ENCODE measurements around the gene MUC5AC. TPM values are rescaled to one million over a fixed set of nuclear protein-coding genes. Genes with fewer than 3 reads are reported as not detected.

MUC5AC gene
- total RNA-seq, 4 donors from 2014 or later: not detected

GRCh38 chr11:1218788-1219445 is 61.2 kb downstream of the MUC5AC start:
- H3K27ac ChIP-seq: no peak overlapping the region
- H3K4me3 ChIP-seq: no peak overlapping the region
- H3K4me1 ChIP-seq: no peaks in the 10 kb centered on the region
- DNase-seq (no peak), ATAC-seq (no peak)
- TF ChIP-seq, protein P1, sequence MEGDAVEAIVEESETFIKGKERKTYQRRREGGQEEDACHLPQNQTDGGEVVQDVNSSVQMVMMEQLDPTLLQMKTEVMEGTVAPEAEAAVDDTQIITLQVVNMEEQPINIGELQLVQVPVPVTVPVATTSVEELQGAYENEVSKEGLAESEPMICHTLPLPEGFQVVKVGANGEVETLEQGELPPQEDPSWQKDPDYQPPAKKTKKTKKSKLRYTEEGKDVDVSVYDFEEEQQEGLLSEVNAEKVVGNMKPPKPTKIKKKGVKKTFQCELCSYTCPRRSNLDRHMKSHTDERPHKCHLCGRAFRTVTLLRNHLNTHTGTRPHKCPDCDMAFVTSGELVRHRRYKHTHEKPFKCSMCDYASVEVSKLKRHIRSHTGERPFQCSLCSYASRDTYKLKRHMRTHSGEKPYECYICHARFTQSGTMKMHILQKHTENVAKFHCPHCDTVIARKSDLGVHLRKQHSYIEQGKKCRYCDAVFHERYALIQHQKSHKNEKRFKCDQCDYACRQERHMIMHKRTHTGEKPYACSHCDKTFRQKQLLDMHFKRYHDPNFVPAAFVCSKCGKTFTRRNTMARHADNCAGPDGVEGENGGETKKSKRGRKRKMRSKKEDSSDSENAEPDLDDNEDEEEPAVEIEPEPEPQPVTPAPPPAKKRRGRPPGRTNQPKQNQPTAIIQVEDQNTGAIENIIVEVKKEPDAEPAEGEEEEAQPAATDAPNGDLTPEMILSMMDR (IDR thresholded peaks at IDR 0.05 in 4 of 5, conservative IDR thresholded peaks at IDR 0.05 in 1 of 5): no peak
- TF ChIP-seq POLR2A (IDR thresholded peaks at IDR 0.05): no peak
- H3K9me3 ChIP-seq: no peaks in the 10 kb centered on the region
- peaks cover 41 to 59% (median 44%) of the 10 kb centered on the region in 3 donors for H3K27me3 ChIP-seq
- H3K36me3 ChIP-seq: no peaks in the 10 kb centered on the region
- in situ Hi-C loops (cut with MboI; ENCODE audit: low sequenced_read_pairs in 4 of 4): loop anchor here in 3 of 4 donors (25.0 kb wide), 1 partner anchor 293 kb away; no protein-coding TSS in a partner anchor
- intact Hi-C loops (cut with DNase I; ENCODE audit: low total_unique reads): no loop called here

DNA sequence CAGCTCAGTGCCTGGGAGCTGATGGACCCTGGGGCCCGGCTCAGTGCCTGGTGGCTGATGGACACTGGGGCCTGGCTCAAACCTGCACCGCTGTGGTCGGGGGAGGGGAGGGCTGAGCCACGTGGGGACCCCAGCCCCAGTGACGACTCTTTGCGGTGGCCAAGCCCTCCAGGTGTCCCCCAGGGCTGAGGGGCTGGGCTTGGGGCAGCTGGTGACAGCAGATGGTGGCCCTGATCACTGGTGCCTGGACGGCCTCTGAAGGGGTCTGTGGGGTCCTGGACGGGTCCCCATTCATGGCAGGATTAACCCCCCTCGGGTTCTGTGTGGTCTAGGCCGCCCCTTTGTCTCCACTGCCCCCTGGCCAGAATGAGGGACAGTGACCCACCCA is 61.7 kb downstream of the MUC5AC start:
- in situ Hi-C loops (cut with MboI; ENCODE audit: low sequenced_read_pairs in 4 of 4) (loop anchor here in 3 of 4 donors (25.0 kb wide), 1 partner anchor 293 kb away; no protein-coding TSS in a partner anchor), intact Hi-C loops (cut with DNase I; ENCODE audit: low total_unique reads) (no loop called here)
- DNase-seq (no peak), ATAC-seq (no peak)
- no peaks in the 10 kb centered on the region for H3K9me3 ChIP-seq
- H3K27me3 ChIP-seq: peaks cover 43 to 62% (median 47%) of the 10 kb centered on the region in 3 donors
- H3K4me3 ChIP-seq: no peak overlapping the region
- no peaks in the 10 kb centered on the region for H3K36me3 ChIP-seq
- TF ChIP-seq POLR2A (IDR thresholded peaks at IDR 0.05): no peak
- TF ChIP-seq, protein P1 (IDR thresholded peaks at IDR 0.05 in 4 of 5, conservative IDR thresholded peaks at IDR 0.05 in 1 of 5): no peak
- H3K27ac ChIP-seq: no peak overlapping the region
- no peaks in the 10 kb centered on the region for H3K4me1 ChIP-seq

DNA sequence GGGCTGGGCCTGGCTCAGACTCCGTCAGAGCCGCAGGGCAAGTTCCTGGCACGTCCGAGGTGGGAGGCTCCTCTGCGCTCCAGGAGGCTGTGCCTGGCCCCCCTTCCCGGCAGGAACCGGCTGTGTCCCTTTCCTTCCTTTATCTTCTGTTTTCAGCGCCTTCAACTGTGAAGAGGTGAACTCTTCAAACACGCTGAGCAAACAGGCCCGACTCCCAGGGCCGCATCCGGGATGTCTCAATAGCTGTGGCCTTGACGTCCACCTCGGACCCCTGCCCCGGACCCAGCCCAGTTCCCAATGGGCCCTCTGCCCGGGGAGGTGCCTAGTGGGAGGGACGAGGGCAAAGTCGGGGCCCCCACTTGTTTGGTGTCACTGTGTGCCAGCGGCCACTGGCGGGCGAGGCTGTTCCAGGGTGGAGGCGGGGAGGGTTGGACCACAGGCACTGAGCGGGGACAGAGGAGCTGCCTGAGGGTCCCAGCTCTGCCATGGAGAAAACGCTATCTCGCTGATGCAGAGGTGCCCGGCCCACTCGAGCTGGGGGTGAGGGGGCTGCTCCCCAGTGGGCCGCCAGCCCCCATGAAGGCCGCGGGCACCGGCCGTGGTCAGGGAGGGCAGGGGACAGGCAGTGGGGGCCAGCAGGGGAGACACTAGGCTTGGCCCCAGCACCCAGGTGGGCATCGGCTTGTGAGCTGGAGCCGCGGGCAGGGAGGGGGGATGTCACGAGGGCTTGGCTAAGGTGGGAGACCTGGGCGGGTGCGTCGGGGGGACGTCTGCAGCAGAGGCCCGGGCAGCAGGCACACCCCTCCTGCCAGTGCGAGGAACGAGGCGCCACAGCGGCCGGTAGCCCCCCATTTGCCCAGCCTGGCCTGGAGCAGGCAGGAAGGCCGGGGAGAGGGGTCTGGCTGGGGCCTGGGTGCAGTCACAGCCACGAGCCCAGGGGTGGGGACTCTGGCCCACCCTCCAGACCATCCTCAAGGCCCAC is 62.4 kb downstream of the MUC5AC start:
- Histone ChIP-seq H3K36me3 (no peaks in the 10 kb centered on the region), H3K9me3 (no peaks in the 10 kb centered on the region), H3K4me1 (no peaks in the 10 kb centered on the region), H3K27ac (no peak overlapping the region), H3K4me3 (no peak overlapping the region), H3K27me3 (peaks cover 43 to 64% (median 47%) of the 10 kb centered on the region in 3 donors)
- no peak for ATAC-seq
- in situ Hi-C loops (cut with MboI; ENCODE audit: low sequenced_read_pairs in 4 of 4): loop anchor here in 3 of 4 donors (25.0 kb wide), 1 partner anchor 292 kb away; no protein-coding TSS in a partner anchor
- no peak for DNase-seq
- TF ChIP-seq, protein P1 (IDR thresholded peaks at IDR 0.05 in 4 of 5, conservative IDR thresholded peaks at IDR 0.05 in 1 of 5): no peak
- no peak for TF ChIP-seq POLR2A (IDR thresholded peaks at IDR 0.05)
- intact Hi-C loops (cut with DNase I; ENCODE audit: low total_unique reads): no loop called here

- Histone ChIP-seq H3K4me3 (no peak overlapping the region), H3K4me1 (no peaks in the 10 kb centered on the region), H3K27me3 (peaks cover 43 to 64% (median 47%) of the 10 kb centered on the region in 3 donors), H3K27ac (no peak overlapping the region), H3K9me3 (no peaks in the 10 kb centered on the region), H3K36me3 (no peaks in the 10 kb centered on the region)
- intact Hi-C loops (cut with DNase I; ENCODE audit: low total_unique reads) (no loop called here), in situ Hi-C loops (cut with MboI; ENCODE audit: low sequenced_read_pairs in 4 of 4) (loop anchor here in 3 of 4 donors (25.0 kb wide), 1 partner anchor 291 kb away; no protein-coding TSS in a partner anchor)
- DNase-seq (no peak), ATAC-seq (no peak)
- TF ChIP-seq POLR2A (IDR thresholded peaks at IDR 0.05): no peak
- TF ChIP-seq, protein P1 (IDR thresholded peaks at IDR 0.05 in 4 of 5, conservative IDR thresholded peaks at IDR 0.05 in 1 of 5): no peak
Observed at GRCh38 chr11:1220941-1221721, 63.4 kb downstream of the MUC5AC start.

Data from gastrocnemius medialis (tissue), 4 donors.